Epithelial cell of proximal tubule (primary cell): ENCODE results near the gene ZNF410. TPM values are rescaled to one million over a fixed set of nuclear protein-coding genes. Genes with fewer than 3 reads are reported as not detected.
"Not testable (repeated sequence)": the region's sequence is repeated elsewhere in the genome, so short reads cannot be mapped to it uniquely, and the experiment has no call there.

Experiments used
- DNase-seq: peaks from one replicate; pipeline ENCODE4 v3.0.0-alpha.2; 2011; ENCODE audit warnings: low read depth
- H3K4me3 ChIP-seq: 2 replicates; pipeline ENCODE4 v1.5.1; 2011; ENCODE audit warnings: low read depth, mild to moderate bottlenecking, low read length
- total RNA-seq: library from RNA; depleted of rRNA; stranded (reverse); fragments of >200 nt; gene quantifications from 2 replicates; pipeline ENCODE4 v1.2.3, GENCODE V29; 2015
- TF ChIP-seq, protein P1 (sequence below): conservative IDR thresholded peaks from 2 replicates; pipeline ENCODE4 v1.5.1; 2012; ENCODE audit warnings: low read depth, mild to moderate bottlenecking, low read length

Gene ZNF410
- total RNA-seq, 1 donor from 2014 or later, result 43.8 TPM

DNA sequence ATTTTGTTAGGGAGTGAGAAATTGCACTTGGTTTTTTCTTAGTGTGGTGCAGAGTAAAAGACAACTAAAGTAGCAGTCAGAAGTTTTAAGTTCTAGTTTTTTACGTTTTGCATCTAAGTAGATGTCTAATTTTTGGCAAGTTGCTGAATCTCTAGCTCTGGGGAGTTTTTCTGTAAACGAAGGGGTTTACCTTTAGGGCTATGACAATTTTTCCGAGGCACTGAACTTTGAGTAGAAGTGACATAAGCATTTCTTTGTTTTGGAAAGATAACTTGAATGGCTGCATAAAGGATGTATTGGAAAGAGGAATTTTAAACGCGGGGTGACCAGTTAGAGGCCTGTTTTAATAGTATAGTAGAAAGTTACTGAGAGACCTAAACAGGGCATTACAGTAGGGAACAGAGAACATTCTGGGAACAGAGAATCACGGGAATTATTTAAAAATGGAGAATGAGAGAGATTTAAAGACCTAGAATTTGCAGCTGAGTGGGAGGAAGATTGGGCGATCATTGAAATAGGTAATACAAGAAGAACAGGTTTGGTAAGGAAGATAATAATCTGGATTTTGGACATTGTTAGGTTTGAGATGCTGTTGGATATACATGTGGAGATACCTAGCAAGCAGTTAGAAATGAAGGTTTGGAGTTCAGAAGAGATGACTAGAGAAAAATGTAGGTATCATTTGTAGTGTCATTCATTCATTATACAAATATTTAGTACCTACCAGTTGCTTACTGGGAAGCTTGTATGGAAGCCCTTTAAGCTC, 1.2 kb downstream of the ZNF410 start:
- TF ChIP-seq, protein P1, sequence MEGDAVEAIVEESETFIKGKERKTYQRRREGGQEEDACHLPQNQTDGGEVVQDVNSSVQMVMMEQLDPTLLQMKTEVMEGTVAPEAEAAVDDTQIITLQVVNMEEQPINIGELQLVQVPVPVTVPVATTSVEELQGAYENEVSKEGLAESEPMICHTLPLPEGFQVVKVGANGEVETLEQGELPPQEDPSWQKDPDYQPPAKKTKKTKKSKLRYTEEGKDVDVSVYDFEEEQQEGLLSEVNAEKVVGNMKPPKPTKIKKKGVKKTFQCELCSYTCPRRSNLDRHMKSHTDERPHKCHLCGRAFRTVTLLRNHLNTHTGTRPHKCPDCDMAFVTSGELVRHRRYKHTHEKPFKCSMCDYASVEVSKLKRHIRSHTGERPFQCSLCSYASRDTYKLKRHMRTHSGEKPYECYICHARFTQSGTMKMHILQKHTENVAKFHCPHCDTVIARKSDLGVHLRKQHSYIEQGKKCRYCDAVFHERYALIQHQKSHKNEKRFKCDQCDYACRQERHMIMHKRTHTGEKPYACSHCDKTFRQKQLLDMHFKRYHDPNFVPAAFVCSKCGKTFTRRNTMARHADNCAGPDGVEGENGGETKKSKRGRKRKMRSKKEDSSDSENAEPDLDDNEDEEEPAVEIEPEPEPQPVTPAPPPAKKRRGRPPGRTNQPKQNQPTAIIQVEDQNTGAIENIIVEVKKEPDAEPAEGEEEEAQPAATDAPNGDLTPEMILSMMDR, result no peak
- DNase-seq, result no peak
- H3K4me3 ChIP-seq, result peak overlapping the region; percentile 92

DNA sequence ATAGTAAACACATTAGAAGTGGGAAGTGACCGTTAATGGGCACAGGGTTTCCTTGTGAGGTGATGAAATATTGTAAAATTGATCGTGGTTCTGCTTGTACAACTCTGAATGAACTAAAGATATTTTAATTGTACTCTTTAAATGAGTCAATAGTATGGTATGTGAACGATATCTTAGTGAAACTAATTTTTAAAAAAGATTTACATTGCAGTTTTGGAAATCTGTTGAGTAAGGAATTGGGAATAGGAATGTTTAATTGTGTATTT, 1.7 kb downstream of the ZNF410 start:
- TF ChIP-seq, protein P1, result no peak
- DNase-seq, result no peak
- H3K4me3 ChIP-seq, result peak overlapping the region; percentile 92

DNA sequence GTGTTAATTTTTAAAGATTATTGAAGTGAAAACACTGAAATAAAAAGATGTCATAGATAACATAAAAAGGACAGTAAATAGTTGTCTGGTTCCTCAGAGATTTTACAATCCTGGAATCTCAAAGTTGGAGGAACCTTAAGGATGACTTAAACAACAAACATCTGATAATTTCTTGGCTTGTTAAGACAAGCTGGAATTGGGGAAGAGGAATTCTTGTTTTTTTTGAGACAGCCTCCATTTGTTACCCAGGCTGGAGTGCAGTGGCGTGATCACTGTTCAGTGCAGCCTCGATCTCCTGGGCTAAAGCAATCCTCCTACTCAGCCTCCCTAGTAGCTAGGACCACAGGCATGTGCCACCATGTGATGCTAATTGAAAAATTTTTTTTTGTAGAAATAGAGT, 2.3 kb downstream of the ZNF410 start:
- no peak for DNase-seq
- TF ChIP-seq, protein P1, result no peak
- H3K4me3 ChIP-seq, result no peak overlapping the region

DNA sequence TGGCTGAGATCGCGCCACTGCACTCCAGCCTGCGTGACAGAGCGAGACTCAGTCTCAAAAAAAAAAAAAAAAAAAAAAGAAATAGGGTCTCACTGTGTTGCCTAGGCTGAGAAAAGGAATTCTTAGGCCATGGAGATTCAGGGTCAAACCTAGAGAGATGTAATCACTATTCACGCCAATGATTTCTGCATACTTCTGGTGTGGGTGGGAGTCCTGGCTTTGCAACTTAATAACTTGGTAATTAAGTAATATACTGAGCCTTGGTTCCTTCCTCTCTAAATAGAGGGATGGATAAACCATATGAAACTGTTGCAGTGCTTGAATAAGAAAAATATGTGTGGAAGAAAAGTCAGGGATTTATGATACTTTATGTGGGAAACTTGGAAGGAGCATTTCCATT, 2.7 kb downstream of the ZNF410 start:
- TF ChIP-seq, protein P1, result no peak
- no peak for DNase-seq
- H3K4me3 ChIP-seq, result no peak overlapping the region

DNA sequence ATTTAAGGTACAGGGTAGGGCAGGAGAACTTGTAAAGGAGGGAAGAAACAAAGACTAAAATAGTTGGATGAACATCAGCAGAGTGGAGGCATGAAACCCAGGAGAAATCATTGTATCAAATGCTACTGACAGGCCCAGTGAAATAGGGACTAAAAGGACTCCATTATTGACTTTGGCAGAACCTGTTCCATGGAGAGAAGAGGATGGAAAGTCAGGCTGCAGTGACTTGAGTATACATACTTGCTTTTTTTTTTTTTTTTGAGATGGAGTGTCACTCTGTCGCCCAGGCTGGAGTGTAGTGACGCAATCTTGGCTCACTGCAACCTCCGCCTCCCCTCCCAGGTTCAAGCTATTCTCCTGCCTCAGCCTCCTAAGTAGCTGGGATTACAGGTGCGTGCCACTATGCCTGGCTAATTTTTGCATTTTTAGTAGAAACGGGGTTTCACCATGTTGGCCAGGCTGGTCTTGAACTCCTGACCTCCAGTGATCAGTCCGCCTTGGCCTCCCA, 7.6 kb downstream of the ZNF410 start:
- H3K4me3 ChIP-seq, DNase-seq: not testable (repeated sequence)

DNA sequence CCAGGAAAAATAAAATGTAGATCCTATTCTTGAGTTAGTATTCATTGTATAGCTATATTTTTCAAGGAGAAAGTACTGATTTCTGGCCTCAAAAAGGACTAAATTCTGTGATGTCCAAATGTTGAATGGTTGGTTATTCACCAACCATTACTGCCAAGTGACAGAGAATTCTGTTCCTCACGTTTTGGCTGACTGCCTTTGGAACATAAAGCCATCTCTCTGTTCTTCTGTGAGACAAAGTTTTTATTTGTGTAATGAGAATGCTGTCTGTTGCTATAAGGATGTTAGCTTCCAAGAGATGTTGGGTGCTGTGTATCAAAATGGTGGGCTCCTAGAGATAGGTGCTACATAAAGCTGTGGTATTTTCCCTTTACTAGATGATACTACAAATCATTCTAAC, 9.3 kb downstream of the ZNF410 start:
- DNase-seq, result no peak
- TF ChIP-seq, protein P1, result no peak
- H3K4me3 ChIP-seq, result no peak overlapping the region

DNA sequence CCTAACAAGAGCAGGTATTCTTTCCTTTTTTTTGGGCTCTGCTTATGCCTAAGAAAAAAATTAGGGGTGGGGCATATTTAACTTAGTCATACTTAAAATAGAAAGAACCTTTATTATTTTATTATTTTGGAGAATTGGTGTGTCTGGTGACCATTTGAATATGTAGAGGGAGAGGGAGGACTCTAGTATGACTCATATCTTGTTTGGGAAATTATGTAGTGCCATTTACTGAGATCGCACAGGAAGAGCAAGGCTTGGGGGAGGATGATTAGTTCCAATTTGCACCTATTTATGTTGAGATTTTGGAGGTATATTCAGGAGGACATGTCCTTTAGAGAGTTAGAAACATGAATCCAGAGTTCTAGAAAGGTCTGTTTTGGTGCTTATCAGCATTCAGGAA, 9.9 kb downstream of the ZNF410 start:
- DNase-seq, result no peak
- TF ChIP-seq, protein P1, result no peak
- no peak overlapping the region for H3K4me3 ChIP-seq
